Epithelial cell of proximal tubule (primary cell): ENCODE data around the gene SLC6A6. TPM values are rescaled to one million over a fixed set of nuclear protein-coding genes. Genes with fewer than 3 reads are reported as not detected.

Source experiments
- DNase-seq: peaks from one replicate; pipeline ENCODE4 v3.0.0-alpha.2; 2011; ENCODE audit warnings: low read depth
- H3K4me3 ChIP-seq: 2 replicates; pipeline ENCODE4 v1.5.1; 2011; ENCODE audit warnings: low read depth, mild to moderate bottlenecking, low read length
- total RNA-seq: library from RNA; depleted of rRNA; stranded (reverse); fragments of >200 nt; gene quantifications from 2 replicates; pipeline ENCODE4 v1.2.3, GENCODE V29; 2015
- TF ChIP-seq, protein P1 (sequence below): conservative IDR thresholded peaks from 2 replicates; pipeline ENCODE4 v1.5.1; 2012; ENCODE audit warnings: low read depth, mild to moderate bottlenecking, low read length

SLC6A6 gene
- total RNA-seq, 1 donor from 2014 or later: 27.9 TPM

GRCh38 chr3:14508966-14509795 is 106.8 kb downstream of the SLC6A6 start:
- TF ChIP-seq, protein P1, sequence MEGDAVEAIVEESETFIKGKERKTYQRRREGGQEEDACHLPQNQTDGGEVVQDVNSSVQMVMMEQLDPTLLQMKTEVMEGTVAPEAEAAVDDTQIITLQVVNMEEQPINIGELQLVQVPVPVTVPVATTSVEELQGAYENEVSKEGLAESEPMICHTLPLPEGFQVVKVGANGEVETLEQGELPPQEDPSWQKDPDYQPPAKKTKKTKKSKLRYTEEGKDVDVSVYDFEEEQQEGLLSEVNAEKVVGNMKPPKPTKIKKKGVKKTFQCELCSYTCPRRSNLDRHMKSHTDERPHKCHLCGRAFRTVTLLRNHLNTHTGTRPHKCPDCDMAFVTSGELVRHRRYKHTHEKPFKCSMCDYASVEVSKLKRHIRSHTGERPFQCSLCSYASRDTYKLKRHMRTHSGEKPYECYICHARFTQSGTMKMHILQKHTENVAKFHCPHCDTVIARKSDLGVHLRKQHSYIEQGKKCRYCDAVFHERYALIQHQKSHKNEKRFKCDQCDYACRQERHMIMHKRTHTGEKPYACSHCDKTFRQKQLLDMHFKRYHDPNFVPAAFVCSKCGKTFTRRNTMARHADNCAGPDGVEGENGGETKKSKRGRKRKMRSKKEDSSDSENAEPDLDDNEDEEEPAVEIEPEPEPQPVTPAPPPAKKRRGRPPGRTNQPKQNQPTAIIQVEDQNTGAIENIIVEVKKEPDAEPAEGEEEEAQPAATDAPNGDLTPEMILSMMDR: peak; percentile 73
- no peak for DNase-seq

GRCh38 chr3:14509796-14510100 is 107.3 kb downstream of the SLC6A6 start:
- TF ChIP-seq, protein P1: no peak
- H3K4me3 ChIP-seq: no peak overlapping the region
- no peak for DNase-seq

More at GRCh38 chr3:14508966-14509795, 106.8 kb downstream of the SLC6A6 start:
- H3K4me3 ChIP-seq: no peak overlapping the region

- TF ChIP-seq, protein P1: no peak
- no peak for DNase-seq
- no peak overlapping the region for H3K4me3 ChIP-seq
Measured at GRCh38 chr3:14510838-14511622, 108.6 kb downstream of the SLC6A6 start.

DNA sequence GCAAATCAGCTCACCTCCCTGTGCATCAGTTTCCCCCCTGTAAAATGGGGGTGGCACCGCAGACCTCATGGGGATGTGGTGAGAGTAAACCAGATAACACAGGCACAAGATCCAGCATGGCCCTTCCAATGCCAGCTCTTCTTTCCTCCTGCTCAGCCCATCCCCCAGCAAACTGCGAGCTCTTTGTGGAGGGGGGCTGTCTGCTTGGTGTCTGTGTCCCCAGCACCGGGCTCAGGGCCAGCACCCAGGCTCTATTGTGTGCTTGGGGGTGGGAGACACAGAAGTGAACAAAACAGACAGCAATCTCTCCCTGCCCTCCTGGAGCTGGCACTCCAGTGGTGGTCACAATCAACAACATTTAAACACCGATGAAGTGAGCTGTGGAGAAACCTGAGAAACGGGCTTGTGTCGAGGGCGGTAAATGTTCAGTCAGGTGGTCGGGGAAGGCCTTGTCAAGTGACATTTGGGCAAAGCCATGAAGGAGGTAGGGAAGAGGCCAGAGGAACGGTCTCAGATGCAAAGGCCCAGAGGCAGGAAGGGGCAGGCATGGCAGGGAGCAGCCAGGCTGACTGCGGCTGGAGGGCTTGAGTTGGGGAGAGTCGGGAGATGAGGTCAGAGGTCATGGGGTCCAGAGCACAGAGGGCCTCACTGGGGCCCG is 109.3 kb downstream of the SLC6A6 start:
- no peak for DNase-seq
- no peak overlapping the region for H3K4me3 ChIP-seq
- TF ChIP-seq, protein P1: no peak

DNA sequence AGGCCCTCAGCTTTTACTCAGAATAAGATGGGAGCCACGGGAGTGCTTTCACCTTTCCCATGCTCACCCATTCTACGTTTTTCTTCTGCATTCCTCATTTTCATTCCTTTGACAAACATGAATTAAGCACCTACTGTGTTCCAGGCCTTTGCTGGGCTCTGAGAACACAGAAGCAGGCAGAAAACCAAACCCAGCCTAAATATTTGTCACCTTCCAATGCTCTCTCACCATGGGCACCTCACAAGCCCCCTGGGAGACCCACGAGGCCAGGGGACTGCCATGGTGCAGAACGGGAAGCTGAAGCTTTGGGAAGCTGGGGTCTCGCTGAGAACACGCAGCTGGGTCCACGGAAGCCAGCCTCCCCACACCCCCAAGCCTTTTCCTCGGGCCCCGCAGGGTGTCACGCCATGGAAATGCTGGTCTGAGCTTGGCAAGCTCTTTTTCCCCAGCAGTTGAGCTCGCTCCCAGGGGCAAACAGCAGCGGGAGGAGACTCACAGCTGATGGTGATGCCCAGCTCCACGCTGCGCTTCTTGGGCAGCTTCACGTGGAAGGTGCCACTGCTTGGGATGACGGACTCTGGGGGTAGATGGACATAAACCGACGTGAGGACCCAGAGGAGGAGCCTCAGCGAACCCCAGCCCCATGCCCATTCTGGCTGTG is 110.0 kb downstream of the SLC6A6 start:
- H3K4me3 ChIP-seq: no peak overlapping the region
- no peak for DNase-seq
- TF ChIP-seq, protein P1: no peak

DNA sequence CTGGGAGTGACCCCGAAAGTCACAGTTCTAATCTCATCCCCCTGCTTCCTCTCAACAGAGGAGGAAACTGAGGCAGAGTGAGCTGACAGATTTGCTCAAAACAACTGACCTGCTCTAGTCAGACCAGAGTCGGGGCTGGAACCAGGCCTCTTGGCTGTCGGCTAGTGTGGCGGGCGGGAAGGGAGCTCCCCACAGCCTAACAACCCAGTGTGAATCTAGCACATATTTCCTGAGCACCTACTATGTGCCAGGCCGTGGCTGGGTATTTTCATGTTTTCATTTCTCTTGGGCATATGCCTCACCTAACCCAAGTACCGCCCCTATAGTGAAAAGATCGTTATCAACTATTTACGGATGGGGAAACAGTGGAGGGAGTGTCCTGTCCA is 110.5 kb downstream of the SLC6A6 start:
- DNase-seq: no peak
- H3K4me3 ChIP-seq: no peak overlapping the region
- TF ChIP-seq, protein P1: no peak
